ENCODE results near the gene MFSD1. TPM values are rescaled to one million over a fixed set of nuclear protein-coding genes. Genes with fewer than 3 reads are reported as not detected.

The MFSD1 gene
- total and polyA plus RNA-seq, 2 of the 13 experiments (the other 11 are each of a cell fraction or from before 2014, with no cell fraction given): 17.3 to 37.9 TPM

DNA sequence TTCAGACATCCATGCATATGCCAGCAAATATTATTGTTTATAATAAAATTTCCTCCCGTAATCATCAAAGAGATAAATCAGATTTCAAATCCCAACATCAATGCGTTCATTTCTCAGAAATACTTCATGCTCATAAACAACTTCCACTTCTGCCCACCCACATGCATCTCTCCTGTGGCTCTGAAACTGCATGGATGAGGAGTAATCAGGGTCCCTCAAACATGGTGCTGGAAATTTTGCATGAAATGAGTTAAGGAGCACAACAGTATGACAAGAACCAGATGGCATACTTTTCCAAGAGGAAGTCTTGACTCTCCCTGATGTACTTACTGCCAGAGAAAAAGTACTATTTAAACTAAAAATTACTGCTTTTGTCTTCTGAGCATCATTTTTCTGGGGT, 26.9 kb upstream of the MFSD1 start:
- no TSS peak for BruUV-seq (replicated peaks)
- Histone ChIP-seq H3K36me3 (replicated peaks in 1 of 2; ENCODE audit: control insufficient read depth in 1 of 2, insufficient read depth in 2 of 2, low read length in 2 of 2) (no peaks in the 10 kb centered on the region), H3K79me2 (ENCODE audit: insufficient read depth, low read length) (no peaks in the 10 kb centered on the region), H3K9ac (ENCODE audit: insufficient read depth, low read depth, low read length) (no peak overlapping the region), H3K4me3 (replicated peaks in 1 of 3; ENCODE audit: insufficient read depth in 1 of 3, low read depth in 2 of 3, low read length in 3 of 3) (no peak overlapping the region), H3K27me3 (ENCODE audit: control insufficient read depth in 1 of 2, insufficient read depth in 2 of 2, low read length in 2 of 2) (no peaks in the 10 kb centered on the region), H3K9me3 (ENCODE audit: low read length) (no peaks in the 10 kb centered on the region), H3K27ac (ENCODE audit: extremely low read length, insufficient read depth, low read length) (no peak overlapping the region), H3K4me2 (ENCODE audit: low read depth, low read length) (no peak overlapping the region), H2AFZ (ENCODE audit: low read length) (no peak overlapping the region), H3K4me1 (ENCODE audit: insufficient read depth, low read length) (peaks cover 41% of the 10 kb centered on the region), H4K20me1 (ENCODE audit: insufficient read depth, low read length) (no peaks in the 10 kb centered on the region)
- 93% methylated on average over 2 of the region's 2 CpGs for WGBS (ENCODE audit: low lambda C conversion rate)
- intact Hi-C loops (cut with micrococcal nuclease; ENCODE audit: unreplicated experiment): no loop called here
- ATAC-seq (no peak), DNase-seq (ENCODE audit: low spot score) (no peak), FAIRE-seq (no peak)
- ChIA-PET POLR2A (no interaction called here), CTCF (ENCODE audit: low intra/inter-chr PET ratio, low total read pairs) (no interaction called here)
- in situ Hi-C loops (cut with HindIII; ENCODE audit: extremely low pct_ligation_motif_present, low pct_unique_long_range_greater_than_20kb): loop anchor here (25.0 kb wide), 1 partner anchor 238 kb away; no protein-coding TSS in a partner anchor
- TF ChIP-seq KMT2A (CRISPR knock-in tag; IDR thresholded peaks at IDR 0.05) (no peak), BCL6 (CRISPR knock-in tag; IDR thresholded peaks at IDR 0.05) (no peak), ZNF841 (CRISPR knock-in tag; IDR thresholded peaks at IDR 0.05; ENCODE audit: borderline replicate concordance) (no peak), ZNF784 (CRISPR knock-in tag; IDR thresholded peaks at IDR 0.05; ENCODE audit: borderline replicate concordance) (no peak), SMAD3 (CRISPR knock-in tag; IDR thresholded peaks at IDR 0.05) (no peak), KLF15 (CRISPR knock-in tag; IDR thresholded peaks at IDR 0.05; ENCODE audit: borderline replicate concordance) (no peak), SIX4 (CRISPR knock-in tag; IDR thresholded peaks at IDR 0.05) (no peak), TOPORS (CRISPR knock-in tag; IDR thresholded peaks at IDR 0.05) (no peak), NFE2L1 (CRISPR knock-in tag; IDR thresholded peaks at IDR 0.05; ENCODE audit: borderline replicate concordance) (no peak), ATF7 (IDR thresholded peaks at IDR 0.05) (no peak), ATF7 (CRISPR knock-in tag; IDR thresholded peaks at IDR 0.05) (no peak)
- TF ChIP-seq, protein P1, sequence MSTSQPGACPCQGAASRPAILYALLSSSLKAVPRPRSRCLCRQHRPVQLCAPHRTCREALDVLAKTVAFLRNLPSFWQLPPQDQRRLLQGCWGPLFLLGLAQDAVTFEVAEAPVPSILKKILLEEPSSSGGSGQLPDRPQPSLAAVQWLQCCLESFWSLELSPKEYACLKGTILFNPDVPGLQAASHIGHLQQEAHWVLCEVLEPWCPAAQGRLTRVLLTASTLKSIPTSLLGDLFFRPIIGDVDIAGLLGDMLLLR (CRISPR knock-in tag; IDR thresholded peaks at IDR 0.05): no peak
- TF ChIP-seq, protein P2, sequence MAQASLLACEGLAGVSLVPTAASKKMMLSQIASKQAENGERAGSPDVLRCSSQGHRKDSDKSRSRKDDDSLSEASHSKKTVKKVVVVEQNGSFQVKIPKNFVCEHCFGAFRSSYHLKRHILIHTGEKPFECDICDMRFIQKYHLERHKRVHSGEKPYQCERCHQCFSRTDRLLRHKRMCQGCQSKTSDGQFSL (CRISPR knock-in tag; IDR thresholded peaks at IDR 0.05): no peak

Measured in HepG2 (cell line).